Myometrial cell (primary cell): ENCODE data around the gene SH3BP1. TPM values are rescaled to one million over a fixed set of nuclear protein-coding genes. Genes with fewer than 3 reads are reported as not detected.

Experiments used
- total RNA-seq: library from RNA; depleted of rRNA; stranded (reverse); fragments of >200 nt; gene quantifications from 2 replicates; pipeline ENCODE4 v1.2.3, GENCODE V29; 2015

SH3BP1 gene
- 41.8 and 49.6 TPM in 2 replicates for total RNA-seq

GRCh38 chr22:37639070-37639760, at the start of gene SH3BP1:
Gene SH3BP1, plus strand, starts transcription at chr22:37639669. Its CDS starts 119 bp downstream, at chr22:37639788.

GRCh38 chr22:37608477-37609239, 30.8 kb upstream of the SH3BP1 start, which contains the start of gene GGA1:
Gene GGA1, plus strand, starts transcription at chr22:37608834. Its CDS starts 27 bp downstream, at chr22:37608861.

GRCh38 chr22:37658133-37659065, 18.9 kb downstream of the SH3BP1 start, which contains the start of gene PDXP:
Gene PDXP, plus strand, starts transcription at chr22:37658723. Its CDS starts 60 bp downstream, at chr22:37658783.

GRCh38 chr22:37674951-37675929, 35.8 kb downstream of the SH3BP1 start, which contains the start of gene LGALS1:
Gene LGALS1, plus strand, starts transcription at chr22:37675636. Its CDS starts 67 bp downstream, at chr22:37675703.

GRCh38 chr22:37686002-37686982, 46.8 kb downstream of the SH3BP1 start, which contains the start of gene NOL12:
Gene NOL12, plus strand, starts transcription at chr22:37686343. Its CDS starts 50 bp downstream, at chr22:37686393.

GRCh38 chr22:37696657-37697537, 57.4 kb downstream of the SH3BP1 start, which contains the start of gene TRIOBP:
Gene TRIOBP, plus strand, starts transcription at chr22:37697048. Its CDS starts 4,318 bp downstream, at chr22:37701366.

Other genes starting within 250 kb of the SH3BP1 start
- 4.9 and 5.8 TPM in 2 replicates for gene ELFN2, start 212.2 kb upstream of the SH3BP1 start, total RNA-seq
- gene MFNG, start 153.3 kb upstream of the SH3BP1 start, total RNA-seq, result not detected in 2 replicates
- 8.7 and 12.1 TPM in 2 replicates for gene CARD10, start 120.3 kb upstream of the SH3BP1 start, total RNA-seq
- 58.0 and 69.5 TPM in 2 replicates for gene CDC42EP1, start 79.2 kb upstream of the SH3BP1 start, total RNA-seq
- gene LGALS2, start 59.6 kb upstream of the SH3BP1 start, total RNA-seq, result not detected in 2 replicates
- 39.5 and 49.3 TPM in 2 replicates for gene GGA1, start 30.8 kb upstream of the SH3BP1 start, total RNA-seq
- 9.5 and 11.7 TPM in 2 replicates for gene PDXP, start 19.1 kb downstream of the SH3BP1 start, total RNA-seq
- gene LGALS1, start 36.0 kb downstream of the SH3BP1 start, total RNA-seq, result 10,618 and 15,072 TPM in 2 replicates
- 15.9 and 50.2 TPM in 2 replicates for gene NOL12, start 46.7 kb downstream of the SH3BP1 start, total RNA-seq
- 215 and 222 TPM in 2 replicates for gene TRIOBP, start 57.4 kb downstream of the SH3BP1 start, total RNA-seq
- 38.8 and 43.0 TPM in 2 replicates for gene GCAT, start 168.3 kb downstream of the SH3BP1 start, total RNA-seq
- gene GALR3, start 183.7 kb downstream of the SH3BP1 start, total RNA-seq, result not detected in 2 replicates
- 41.8 and 44.3 TPM in 2 replicates for gene ANKRD54, start 204.7 kb downstream of the SH3BP1 start, total RNA-seq
- 369 and 415 TPM in 2 replicates for gene EIF3L, start 209.8 kb downstream of the SH3BP1 start, total RNA-seq